ENCODE results near the gene AIMP1. TPM values are rescaled to one million over a fixed set of nuclear protein-coding genes. Genes with fewer than 3 reads are reported as not detected.

AIMP1 gene
- total RNA-seq (100 to 1,000 TPM in 1 of 5 donors, 10 to 100 TPM in 4; 13.9 to 437 (median 24.5) TPM), polyA plus RNA-seq (10 to 100 TPM; 19.7 to 30.2 (median 29.9) TPM)
- long read RNA-seq, donor 1, transcript AIMP1-202 (7 exons, 2,586 nt) = major isoform, 7 of 7 reads
- long read RNA-seq, donor 1, partial matches to known transcripts = 0 of 7 reads
- long read RNA-seq, donor 1, other reads (novel, unspliced or antisense) = 0 of 7 reads
- long read RNA-seq, donor 2, transcript AIMP1-202 (7 exons, 2,586 nt) = major isoform, 6 of 6 reads
- long read RNA-seq, donor 2, partial matches to known transcripts = 0 of 6 reads
- long read RNA-seq, donor 2, other reads (novel, unspliced or antisense) = 0 of 6 reads
- long read RNA-seq, donor 3, partial matches to known transcripts = 9 of 10 reads
- long read RNA-seq, donor 3, other reads (novel, unspliced or antisense) = 0 of 10 reads
- long read RNA-seq, donor 4 = 0 reads
- long read RNA-seq, donor 5, partial matches to known transcripts = 26 of 29 reads
- long read RNA-seq, donor 5, other reads (novel, unspliced or antisense) = 0 of 29 reads
- long read RNA-seq, donor 6, transcript AIMP1-202 (7 exons, 2,586 nt) = major isoform, 16 of 29 reads
- long read RNA-seq, donor 6, partial matches to known transcripts = 13 of 29 reads
- long read RNA-seq, donor 6, other reads (novel, unspliced or antisense) = 0 of 29 reads
- long read RNA-seq, donor 7, partial matches to known transcripts = 25 of 26 reads
- long read RNA-seq, donor 7, other reads (novel, unspliced or antisense) = 0 of 26 reads
- long read RNA-seq, donor 8, transcript AIMP1-202 (7 exons, 2,586 nt) = major isoform, 12 of 30 reads
- long read RNA-seq, donor 8, partial matches to known transcripts = 18 of 30 reads
- long read RNA-seq, donor 8, other reads (novel, unspliced or antisense) = 0 of 30 reads
- long read RNA-seq, donor 9, transcript AIMP1-202 (7 exons, 2,586 nt) = major isoform, 13 of 37 reads
- long read RNA-seq, donor 9, partial matches to known transcripts = 24 of 37 reads
- long read RNA-seq, donor 9, other reads (novel, unspliced or antisense) = 0 of 37 reads
- long read RNA-seq, donor 10, partial matches to known transcripts = 0 of 3 reads
- long read RNA-seq, donor 10, other reads (novel, unspliced or antisense) = 0 of 3 reads

DNA sequence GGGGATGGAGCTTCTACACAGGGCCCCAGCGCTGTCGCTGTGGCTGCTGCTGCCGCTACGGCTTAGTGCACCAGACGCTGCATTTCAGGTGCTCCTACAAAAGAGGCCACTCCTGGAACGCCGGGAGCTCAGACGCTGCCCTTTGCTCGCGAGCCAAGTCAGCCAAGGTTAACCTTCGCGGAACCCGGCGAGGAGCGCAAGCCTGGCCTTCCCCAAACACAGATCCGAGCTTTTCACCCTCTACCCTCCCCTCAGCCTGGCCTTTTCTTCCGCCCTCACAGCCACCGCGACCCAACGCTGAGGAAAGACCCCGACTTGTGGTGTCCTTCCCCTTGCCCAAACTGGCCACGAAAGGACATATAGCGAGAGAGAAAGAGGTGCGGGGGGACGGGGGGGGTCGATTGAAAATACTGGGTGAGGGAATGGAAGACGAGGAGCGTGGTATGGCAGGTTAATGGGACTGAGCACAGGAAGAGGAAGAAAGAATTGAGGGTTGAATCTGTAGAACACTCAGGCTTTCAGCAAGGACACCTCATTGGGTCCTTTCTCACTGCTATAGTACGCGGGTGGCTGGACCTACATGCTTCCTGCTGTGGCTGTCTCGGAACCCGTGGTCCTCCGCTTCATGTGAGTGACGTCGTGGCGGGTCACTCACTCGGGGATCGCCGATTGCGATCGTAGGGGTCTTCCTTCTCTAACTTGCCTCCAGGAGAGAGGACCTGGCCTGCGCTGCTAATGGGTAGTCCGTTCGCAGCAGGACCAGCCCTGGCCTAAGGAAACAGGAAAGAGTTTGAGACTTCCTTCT lies at the start of gene AIMP1, which contains the start of gene TBCK:
AIMP1 (plus strand) TSS at position 583 of the 805 bp plus-strand sequence. CDS start 8,460 bp downstream, outside the sequence.
TBCK (minus strand) TSS at position 242 of the 805 bp plus-strand sequence. CDS start 7,249 bp downstream, outside the sequence.
- H3K27ac ChIP-seq = peak within 1 kb of the TSS; percentile 86 to 97 (median 96)
- 0 to 1% (median 1%) methylated on average over 38 to 44 of the region's 44 CpGs for WGBS, 5 donors
- H3K36me3 ChIP-seq = peaks cover 5 to 9% (median 7%) of the 10 kb centered on the region in 4 donors
- H3K9me3 ChIP-seq = no peaks in the 10 kb centered on the region
- peak within 1 kb of the TSS; percentile 82 to 88 (median 86) for H3K4me3 ChIP-seq
- DNase-seq = peak; percentile 87 to 98
- TF ChIP-seq POLR2AphosphoS5 (IDR thresholded peaks at IDR 0.05) (peak; percentile 66 to 86 (median 83)), POLR2A (IDR thresholded peaks at IDR 0.05) (peak in 1 of 4 donors; percentile 77), EP300 (IDR thresholded peaks at IDR 0.05) (no peak), CTCF (IDR thresholded peaks at IDR 0.05) (no peak)
- H3K27me3 ChIP-seq = no peaks in the 10 kb centered on the region
- peaks cover 26 to 58% (median 41%) of the 10 kb centered on the region in 4 donors for H3K4me1 ChIP-seq
- intact Hi-C loops (cut with DNase I; ENCODE audit: low total_unique reads) = no loop called here

- intact Hi-C loops (cut with DNase I; ENCODE audit: low total_unique reads) = no loop called here
- H3K36me3 ChIP-seq = peaks cover 0 to 4% (median 0%) of the 10 kb centered on the region in 4 donors
- DNase-seq = no peak
- H3K4me3 ChIP-seq = no peak overlapping the region
- no peaks in the 10 kb centered on the region for H3K27me3 ChIP-seq
- H3K9me3 ChIP-seq = no peaks in the 10 kb centered on the region
- peaks cover 0 to 11% (median 4%) of the 10 kb centered on the region in 4 donors for H3K4me1 ChIP-seq
- no peak overlapping the region for H3K27ac ChIP-seq
- TF ChIP-seq POLR2A (IDR thresholded peaks at IDR 0.05) = no peak
- TF ChIP-seq CTCF (IDR thresholded peaks at IDR 0.05) = no peak
Measured at GRCh38 chr4:106268786-106269185, 47.6 kb upstream of the AIMP1 start.

DNA sequence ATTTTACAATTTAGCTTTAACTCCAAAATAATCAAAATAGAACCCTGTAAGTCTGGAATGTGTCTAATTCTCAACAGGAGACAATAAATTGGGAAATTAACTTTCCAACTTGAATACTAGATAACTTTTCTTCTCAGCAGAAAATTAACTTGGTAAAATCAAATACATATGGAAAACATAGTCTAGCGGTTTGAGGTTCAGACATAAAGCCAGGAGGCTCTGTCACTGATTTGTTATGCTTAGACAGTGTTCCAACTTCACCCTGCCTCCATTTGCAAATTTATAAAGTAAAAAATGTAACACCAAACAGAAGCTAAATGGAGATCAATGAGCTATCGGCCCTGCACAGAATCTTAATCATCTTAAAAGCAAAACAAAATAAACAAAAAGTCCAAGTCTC lies 46.6 kb upstream of the AIMP1 start:
- 78 to 92% (median 91%) methylated on average over 2 of the region's 2 CpGs for WGBS, 5 donors
- intact Hi-C loops (cut with DNase I; ENCODE audit: low total_unique reads) = no loop called here
- H3K36me3 ChIP-seq = peaks cover 0 to 7% (median 4%) of the 10 kb centered on the region in 4 donors
- no peak overlapping the region for H3K27ac ChIP-seq
- H3K9me3 ChIP-seq = no peaks in the 10 kb centered on the region
- TF ChIP-seq EP300 (IDR thresholded peaks at IDR 0.05) (no peak), POLR2AphosphoS5 (IDR thresholded peaks at IDR 0.05) (no peak), POLR2A (IDR thresholded peaks at IDR 0.05) (no peak), CTCF (IDR thresholded peaks at IDR 0.05) (no peak)
- H3K27me3 ChIP-seq = no peaks in the 10 kb centered on the region
- H3K4me1 ChIP-seq = peaks cover 0 to 4% (median 1%) of the 10 kb centered on the region in 4 donors
- DNase-seq = no peak
- no peak overlapping the region for H3K4me3 ChIP-seq

Data from stomach (tissue), 19 donors.